CD4-positive, alpha-beta T cell (primary cell): ENCODE measurements around the gene EDNRB. TPM values are rescaled to one million over a fixed set of nuclear protein-coding genes. Genes with fewer than 3 reads are reported as not detected.

Source experiments
- ATAC-seq: fragments of 200-7000 bp; cut with Tn5 transposase; one replicate; pipeline ENCODE4 v1.10.0; 2022; ENCODE audit warnings: mild to moderate bottlenecking; ENCODE audit not compliant: poor library complexity
- CTCF ChIA-PET: fragments of 350-600 bp; sonication (Branson Sonifier 250); formaldehyde crosslinking; loops from one replicate; lab custom pipeline; 2021; ENCODE audit warnings: antibody characterized with exemption, inconsistent platforms; lab: Charles Lee
- POLR2A ChIA-PET: fragments of 350-600 bp; sonication (Branson Sonifier 250); formaldehyde crosslinking; loops from one replicate; lab custom pipeline; 2021; ENCODE audit warnings: antibody characterized with exemption, inconsistent platforms; lab: Charles Lee
- DNase-seq, 14 experiments: peaks; one replicate each; pipeline ENCODE4 v3.0.0-alpha.2; 2013 to 2020; ENCODE audit warnings: mixed read lengths in 2 of 14
- H3K27ac ChIP-seq, 2 donors: one replicate each; pipeline versions ENCODE4 v1.5.1 to v1.7.0; 2013; ENCODE audit warnings: low read length in 2 of 2, low read depth in 1 of 2, mild to moderate bottlenecking in 1 of 2
- H3K27me3 ChIP-seq, 2 experiments: 1 replicate in 1 of 2; 2 replicates in 1 of 2; pipeline versions ENCODE4 v1.6.1 to v1.7.0; 2013; ENCODE audit warnings: low read length in 2 of 2, control low read depth in 1 of 2, mild to moderate bottlenecking in 1 of 2, moderate library complexity in 1 of 2; ENCODE audit not compliant: insufficient read depth in 2 of 2, control insufficient read depth in 1 of 2
- H3K36me3 ChIP-seq: one replicate; pipeline ENCODE4 v1.6.1; 2013; ENCODE audit warnings: low read length, control low read depth; ENCODE audit not compliant: insufficient read depth
- H3K4me1 ChIP-seq: one replicate; pipeline ENCODE4 v1.6.1; 2013; ENCODE audit warnings: low read length, control low read depth; ENCODE audit not compliant: insufficient read depth
- H3K4me3 ChIP-seq: one replicate; pipeline ENCODE4 v1.5.1; 2013; ENCODE audit warnings: mild to moderate bottlenecking, low read length, moderate library complexity
- H3K9me3 ChIP-seq, 2 experiments: 1 replicate in 1 of 2; 2 replicates in 1 of 2; pipeline versions ENCODE4 v1.6.1 to v1.7.0; 2013; ENCODE audit warnings: low read length in 2 of 2, mild to moderate bottlenecking in 2 of 2, control low read depth in 1 of 2, moderate library complexity in 1 of 2; ENCODE audit not compliant: control insufficient read depth in 1 of 2, insufficient read depth in 1 of 2
- H3K27ac Mint-ChIP-seq: one replicate; pipeline ENCODE4 v1.8.0; 2020; ENCODE audit warnings: mixed read lengths
- H3K27me3 Mint-ChIP-seq: one replicate; pipeline ENCODE4 v1.8.0; 2021; ENCODE audit warnings: mixed read lengths
- H3K36me3 Mint-ChIP-seq: one replicate; pipeline ENCODE4 v1.8.0; 2021; ENCODE audit warnings: low read depth, mixed read lengths
- H3K4me1 Mint-ChIP-seq: one replicate; pipeline ENCODE4 v1.8.0; 2021; ENCODE audit warnings: low read depth, mixed read lengths
- H3K4me3 Mint-ChIP-seq: one replicate; pipeline ENCODE4 v1.8.0; 2020; ENCODE audit warnings: mild to moderate bottlenecking, mixed read lengths
- H3K9me3 Mint-ChIP-seq: one replicate; pipeline ENCODE4 v1.8.0; 2020; ENCODE audit warnings: mixed read lengths
- intact Hi-C, 2 experiments: fragments of 100-400 bp; cut with DNase I in 1 of 2; cut with micrococcal nuclease in 1 of 2; formaldehyde crosslinking; loops; one replicate each; pipeline versions ENCODE4 v1.15.1 to v1.9.0; 2023 to 2025; cut with DNase I, micrococcal nuclease
- total RNA-seq, 174 experiments: library from RNA in 2 of 174; stranded (reverse) in 2 of 174; gene quantifications; one replicate each; pipeline ENCODE4 v1.2.3 and lab custom pipeline; 2021 to 2026
- TF ChIP-seq, protein P1 (sequence below): fragments of 200-600 bp; IDR thresholded peaks from one replicate; pipeline ENCODE4 v1.8.0; 2022; ENCODE audit warnings: antibody characterized with exemption, mild to moderate bottlenecking

EDNRB gene
- total RNA-seq, 2 experiments from 2014 or later: not detected

DNA sequence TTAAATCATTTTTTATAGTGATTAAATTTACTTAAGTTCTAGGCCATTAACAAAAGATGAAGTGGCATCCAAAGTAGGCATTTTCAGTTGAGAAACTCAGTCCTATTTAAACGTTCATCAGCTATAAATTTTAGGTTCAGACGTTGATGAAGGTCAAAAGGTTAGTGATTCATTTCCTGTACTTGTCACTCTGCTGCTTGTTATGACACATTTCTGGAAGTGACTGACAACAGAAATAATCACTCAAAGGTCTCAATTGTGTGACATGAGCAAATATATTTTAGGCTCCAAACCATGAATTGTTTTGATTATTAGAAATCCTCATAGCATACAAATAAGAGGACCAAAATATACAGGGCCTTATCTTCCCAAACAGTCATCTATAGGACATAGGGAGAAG, 10.3 kb upstream of the EDNRB start:
- no peak for ATAC-seq
- no peak overlapping the region for H3K27ac Mint-ChIP-seq
- CTCF ChIA-PET: no interaction called here

DNA sequence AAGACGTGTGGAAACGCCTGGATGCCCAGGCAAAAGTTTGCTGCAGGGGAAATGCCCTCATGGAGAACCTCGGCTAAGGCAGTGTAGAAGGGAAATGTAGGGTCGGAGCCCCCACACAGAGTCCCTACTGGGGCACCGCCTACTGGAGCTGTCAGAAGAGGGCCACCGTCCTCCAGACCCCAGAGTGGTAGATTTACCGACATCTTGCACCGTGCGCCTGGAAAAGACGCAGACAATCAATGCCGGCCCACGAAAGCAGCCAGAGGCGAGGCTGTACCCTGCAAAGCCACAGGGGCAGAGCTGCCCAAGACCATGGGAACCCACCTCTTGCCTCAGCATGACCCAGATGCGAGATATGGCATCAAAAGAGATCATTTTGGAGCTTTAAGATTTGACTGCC, 7.0 kb upstream of the EDNRB start:
- Histone ChIP-seq H3K27me3 (peaks cover under 1 to 6% of the 10 kb centered on the region in 2 experiments), H3K27ac (no peak overlapping the region), H3K9me3 (peaks cover 0 to 4% of the 10 kb centered on the region in 2 experiments), H3K4me1 (no peaks in the 10 kb centered on the region), H3K36me3 (no peaks in the 10 kb centered on the region), H3K4me3 (no peak overlapping the region)
- H3K4me3 Mint-ChIP-seq: no peak overlapping the region
- DNase-seq (no peak), ATAC-seq (no peak)
- H3K36me3 Mint-ChIP-seq: no peaks in the 10 kb centered on the region
- CTCF ChIA-PET: no interaction called here
- H3K27me3 Mint-ChIP-seq: peaks cover 32% of the 10 kb centered on the region
- intact Hi-C loops: no loop called here
- no peak overlapping the region for H3K27ac Mint-ChIP-seq
- H3K9me3 Mint-ChIP-seq: no peaks in the 10 kb centered on the region
- TF ChIP-seq, protein P1, sequence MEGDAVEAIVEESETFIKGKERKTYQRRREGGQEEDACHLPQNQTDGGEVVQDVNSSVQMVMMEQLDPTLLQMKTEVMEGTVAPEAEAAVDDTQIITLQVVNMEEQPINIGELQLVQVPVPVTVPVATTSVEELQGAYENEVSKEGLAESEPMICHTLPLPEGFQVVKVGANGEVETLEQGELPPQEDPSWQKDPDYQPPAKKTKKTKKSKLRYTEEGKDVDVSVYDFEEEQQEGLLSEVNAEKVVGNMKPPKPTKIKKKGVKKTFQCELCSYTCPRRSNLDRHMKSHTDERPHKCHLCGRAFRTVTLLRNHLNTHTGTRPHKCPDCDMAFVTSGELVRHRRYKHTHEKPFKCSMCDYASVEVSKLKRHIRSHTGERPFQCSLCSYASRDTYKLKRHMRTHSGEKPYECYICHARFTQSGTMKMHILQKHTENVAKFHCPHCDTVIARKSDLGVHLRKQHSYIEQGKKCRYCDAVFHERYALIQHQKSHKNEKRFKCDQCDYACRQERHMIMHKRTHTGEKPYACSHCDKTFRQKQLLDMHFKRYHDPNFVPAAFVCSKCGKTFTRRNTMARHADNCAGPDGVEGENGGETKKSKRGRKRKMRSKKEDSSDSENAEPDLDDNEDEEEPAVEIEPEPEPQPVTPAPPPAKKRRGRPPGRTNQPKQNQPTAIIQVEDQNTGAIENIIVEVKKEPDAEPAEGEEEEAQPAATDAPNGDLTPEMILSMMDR: no peak
- POLR2A ChIA-PET: no interaction called here
- no peaks in the 10 kb centered on the region for H3K4me1 Mint-ChIP-seq

More for the DNA sequence above, 10.3 kb upstream of the EDNRB start:
- intact Hi-C loops: no loop called here
- no peaks in the 10 kb centered on the region for H3K36me3 ChIP-seq
- Mint-ChIP-seq H3K36me3 (no peaks in the 10 kb centered on the region), H3K9me3 (no peaks in the 10 kb centered on the region), H3K27me3 (peaks cover 20% of the 10 kb centered on the region), H3K4me1 (no peaks in the 10 kb centered on the region), H3K4me3 (no peak overlapping the region)
- TF ChIP-seq, protein P1: no peak
- no peak overlapping the region for H3K27ac ChIP-seq
- POLR2A ChIA-PET: interaction anchor here (0.5 kb wide), 1 partner anchor 48 kb away, joined by 3 read pairs; no protein-coding TSS in a partner anchor
- H3K9me3 ChIP-seq: peaks cover 0 to 4% of the 10 kb centered on the region in 2 experiments
- DNase-seq: peak in 2 of 14 experiments; percentile 9 to 25
- no peaks in the 10 kb centered on the region for H3K27me3 ChIP-seq
- H3K4me3 ChIP-seq: no peak overlapping the region
- no peaks in the 10 kb centered on the region for H3K4me1 ChIP-seq

DNA sequence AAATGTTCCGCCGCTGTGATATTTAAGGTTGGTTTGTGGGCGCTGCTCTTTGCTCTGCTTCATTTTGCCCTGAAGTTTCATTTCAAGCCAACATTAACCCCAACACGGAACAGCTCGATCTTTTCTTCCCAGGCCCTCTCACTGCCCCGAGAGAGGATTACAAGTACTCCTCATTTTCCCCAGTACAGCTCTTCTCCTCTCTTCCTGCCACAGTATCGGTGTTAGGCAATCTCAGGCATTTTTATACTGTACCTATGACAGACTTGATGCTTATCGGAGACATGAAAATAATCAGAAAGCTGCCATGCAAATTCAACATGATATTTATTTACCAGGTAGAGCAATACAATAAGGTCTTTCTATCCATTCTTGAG, 1.3 kb upstream of the EDNRB start:
- Histone ChIP-seq H3K4me1 (peaks cover 14% of the 10 kb centered on the region), H3K4me3 (no peak overlapping the region), H3K27me3 (peaks cover 28 to 35% of the 10 kb centered on the region in 2 experiments), H3K9me3 (peaks cover 0 to 10% of the 10 kb centered on the region in 2 experiments), H3K36me3 (no peaks in the 10 kb centered on the region), H3K27ac (no peak overlapping the region)
- H3K4me1 Mint-ChIP-seq: no peaks in the 10 kb centered on the region
- no peaks in the 10 kb centered on the region for H3K36me3 Mint-ChIP-seq
- POLR2A ChIA-PET: no interaction called here
- intact Hi-C loops: no loop called here
- H3K4me3 Mint-ChIP-seq: no peak overlapping the region
- DNase-seq: no peak
- CTCF ChIA-PET: no interaction called here
- TF ChIP-seq, protein P1: no peak
- no peaks in the 10 kb centered on the region for H3K9me3 Mint-ChIP-seq
- no peak overlapping the region for H3K27ac Mint-ChIP-seq
- no peak for ATAC-seq
- H3K27me3 Mint-ChIP-seq: peaks cover 26% of the 10 kb centered on the region
